Neural cell (in vitro differentiated cells): ENCODE data around the gene SPON1.

Experiments used
- EP300 ChIP-seq: fragments of 450-650 bp; conservative IDR thresholded peaks from 2 replicates; pipeline ENCODE4 v1.6.1; 2014; ENCODE audit warnings: antibody characterized with exemption, mild to moderate bottlenecking, moderate library complexity; ENCODE audit not compliant: poor library complexity, severe bottlenecking
- EZH2 ChIP-seq: fragments of 200-600, 300-800 bp; shearing (Covaris generic), sonication (generic); IDR thresholded peaks from 2 replicates; pipeline ENCODE4 v1.6.1; 2014; ENCODE audit warnings: antibody characterized with exemption, low read length, borderline replicate concordance, mild to moderate bottlenecking; ENCODE audit not compliant: insufficient read depth, poor library complexity, severe bottlenecking
- MXI1 ChIP-seq: fragments of 450-650 bp; conservative IDR thresholded peaks from 2 replicates; pipeline ENCODE4 v1.6.1; 2014; ENCODE audit warnings: antibody characterized with exemption, mild to moderate bottlenecking; ENCODE audit not compliant: poor library complexity, severe bottlenecking
- POLR2AphosphoS5 ChIP-seq: IDR thresholded peaks from 2 replicates; pipeline ENCODE4 v1.6.1; 2012
- RAD21 ChIP-seq: fragments of 450-650 bp; conservative IDR thresholded peaks from 2 replicates; pipeline ENCODE4 v1.6.1; 2014; ENCODE audit warnings: antibody characterized with exemption, mild to moderate bottlenecking, moderate library complexity
- REST ChIP-seq: IDR thresholded peaks from 2 replicates; pipeline ENCODE4 v1.6.1; 2012; ENCODE audit warnings: borderline replicate concordance
- SMC3 ChIP-seq: fragments of 450-650 bp; conservative IDR thresholded peaks from 2 replicates; pipeline ENCODE4 v1.6.1; 2014; ENCODE audit warnings: antibody characterized with exemption, mild to moderate bottlenecking, moderate library complexity; ENCODE audit not compliant: poor library complexity
- TAF1 ChIP-seq: IDR thresholded peaks from 2 replicates; pipeline ENCODE4 v1.6.1; 2012; ENCODE audit warnings: low read depth
- TF ChIP-seq, protein P1 (sequence below): fragments of 450-650 bp; IDR thresholded peaks from 2 replicates; pipeline ENCODE4 v1.5.1; 2014; ENCODE audit warnings: antibody characterized with exemption, mild to moderate bottlenecking, moderate library complexity; ENCODE audit not compliant: poor library complexity, severe bottlenecking

DNA sequence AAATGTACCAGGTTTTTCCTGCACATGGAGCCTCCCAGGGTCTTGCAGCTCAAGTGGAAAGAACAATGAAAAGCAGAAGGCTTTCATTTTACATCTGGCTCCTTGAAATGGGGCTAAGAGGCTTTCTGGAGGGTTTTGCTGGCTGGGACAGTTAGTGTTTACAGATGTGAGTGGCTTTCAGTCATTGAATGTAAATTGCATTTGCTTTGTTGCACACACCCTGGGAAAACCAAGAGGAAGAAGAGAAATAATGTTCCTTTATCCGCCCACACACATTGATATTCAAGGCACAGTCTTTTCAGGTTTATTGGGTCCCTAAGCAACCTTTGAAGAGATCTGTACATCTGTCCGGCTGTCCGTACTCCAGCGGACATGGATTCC lies 144.5 kb downstream of the SPON1 start:
- TF ChIP-seq, protein P1, sequence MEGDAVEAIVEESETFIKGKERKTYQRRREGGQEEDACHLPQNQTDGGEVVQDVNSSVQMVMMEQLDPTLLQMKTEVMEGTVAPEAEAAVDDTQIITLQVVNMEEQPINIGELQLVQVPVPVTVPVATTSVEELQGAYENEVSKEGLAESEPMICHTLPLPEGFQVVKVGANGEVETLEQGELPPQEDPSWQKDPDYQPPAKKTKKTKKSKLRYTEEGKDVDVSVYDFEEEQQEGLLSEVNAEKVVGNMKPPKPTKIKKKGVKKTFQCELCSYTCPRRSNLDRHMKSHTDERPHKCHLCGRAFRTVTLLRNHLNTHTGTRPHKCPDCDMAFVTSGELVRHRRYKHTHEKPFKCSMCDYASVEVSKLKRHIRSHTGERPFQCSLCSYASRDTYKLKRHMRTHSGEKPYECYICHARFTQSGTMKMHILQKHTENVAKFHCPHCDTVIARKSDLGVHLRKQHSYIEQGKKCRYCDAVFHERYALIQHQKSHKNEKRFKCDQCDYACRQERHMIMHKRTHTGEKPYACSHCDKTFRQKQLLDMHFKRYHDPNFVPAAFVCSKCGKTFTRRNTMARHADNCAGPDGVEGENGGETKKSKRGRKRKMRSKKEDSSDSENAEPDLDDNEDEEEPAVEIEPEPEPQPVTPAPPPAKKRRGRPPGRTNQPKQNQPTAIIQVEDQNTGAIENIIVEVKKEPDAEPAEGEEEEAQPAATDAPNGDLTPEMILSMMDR, result no peak
- TF ChIP-seq SMC3 (no peak), EZH2 (no peak), POLR2AphosphoS5 (no peak), TAF1 (no peak), REST (no peak), MXI1 (no peak), EP300 (no peak), RAD21 (no peak)
